IMR-90 (cell line): ENCODE results near the gene B3GAT2. TPM values are rescaled to one million over a fixed set of nuclear protein-coding genes. Genes with fewer than 3 reads are reported as not detected.
"Not testable (repeated sequence)": the region's sequence is repeated elsewhere in the genome, so short reads cannot be mapped to it uniquely, and the experiment has no call there.

Experiments
- ATAC-seq: fragments of 200-7000 bp; cut with Tn5 transposase; 2 replicates; pipeline ENCODE4 v1.9.1; 2020; ENCODE audit warnings: low read depth, mild to moderate bottlenecking, moderate library complexity
- BruUV-seq: library from RNA; stranded (reverse); fragments of 400-500 nt; replicated peaks from 2 replicates; lab custom pipeline; 2021; lab: Mats Ljungman, UMichigan
- CTCF ChIA-PET: fragments of 300-600 bp; formaldehyde crosslinking; extraction: SDS; loops from one replicate; lab custom pipeline; 2021; ENCODE audit warnings: antibody characterized with exemption; lab: Yijun Ruan, JAX
- POLR2A ChIA-PET: fragments of 300-600 bp; sonication (Branson Sonifier 250); formaldehyde crosslinking; loops from one replicate; lab custom pipeline; 2022; ENCODE audit warnings: antibody characterized with exemption; ENCODE audit not compliant: unreplicated experiment; lab: Charles Lee
- DNase-seq: peaks from one replicate; pipeline ENCODE4 v3.0.0; 2013
- H2AFZ ChIP-seq: replicated peaks from 2 replicates; pipeline ENCODE3; 2013; ENCODE audit warnings: low read length, mild to moderate bottlenecking; ENCODE audit not compliant: poor library complexity
- H2AK5ac ChIP-seq: 2 replicates; pipeline ENCODE4 v1.6.1; 2013; ENCODE audit warnings: low read depth, low read length, inconsistent platforms
- H2AK9ac ChIP-seq: replicated peaks from 2 replicates; pipeline ENCODE3; 2013; ENCODE audit warnings: mild to moderate bottlenecking, low read depth, low read length, moderate library complexity; ENCODE audit not compliant: poor library complexity
- H2BK120ac ChIP-seq: 2 replicates; pipeline ENCODE4 v1.6.1; 2013; ENCODE audit warnings: low read depth, low read length, inconsistent platforms
- H2BK15ac ChIP-seq: 3 replicates; pipeline ENCODE4 v1.6.1; 2013; ENCODE audit warnings: low read depth, low read length, inconsistent platforms
- H2BK20ac ChIP-seq: 2 replicates; pipeline ENCODE4 v1.6.1; 2013; ENCODE audit warnings: low read depth, mild to moderate bottlenecking, inconsistent platforms, low read length, moderate library complexity
- H2BK5ac ChIP-seq: 2 replicates; pipeline ENCODE4 v1.6.1; 2013; ENCODE audit warnings: mild to moderate bottlenecking, low read depth, low read length, inconsistent platforms; ENCODE audit not compliant: poor library complexity, severe bottlenecking
- H3K14ac ChIP-seq: replicated peaks from 2 replicates; pipeline ENCODE4 v1.6.1; 2013; ENCODE audit warnings: low read depth, low read length, inconsistent platforms
- H3K18ac ChIP-seq: 2 replicates; pipeline ENCODE4 v1.6.1; 2013; ENCODE audit warnings: low read depth, low read length, control low read depth
- H3K23ac ChIP-seq: 2 replicates; pipeline ENCODE4 v1.6.1; 2013; ENCODE audit warnings: low read depth, low read length, inconsistent platforms
- H3K27ac ChIP-seq: 2 replicates; pipeline ENCODE4 v1.5.1; 2013; ENCODE audit warnings: mild to moderate bottlenecking, control low read depth, low read length; ENCODE audit not compliant: insufficient read depth
- H3K27me3 ChIP-seq: 2 replicates; pipeline ENCODE4 v1.6.1; 2013; ENCODE audit warnings: low read length; ENCODE audit not compliant: control insufficient read depth, insufficient read depth
- H3K36me3 ChIP-seq: 2 replicates; pipeline ENCODE4 v1.6.1; 2013; ENCODE audit warnings: low read length, mixed read lengths; ENCODE audit not compliant: control insufficient read depth, insufficient read depth
- H3K4ac ChIP-seq: 2 replicates; pipeline ENCODE4 v1.6.1; 2013; ENCODE audit warnings: low read depth, low read length, inconsistent platforms
- H3K4me1 ChIP-seq: 2 replicates; pipeline ENCODE4 v1.6.1; 2013; ENCODE audit warnings: low read length, mixed read lengths; ENCODE audit not compliant: control insufficient read depth, insufficient read depth
- H3K4me2 ChIP-seq: 2 replicates; pipeline ENCODE4 v1.6.1; 2013; ENCODE audit warnings: low read depth, mild to moderate bottlenecking, control low read depth, low read length, moderate library complexity
- H3K4me3 ChIP-seq: 2 replicates; pipeline ENCODE4 v1.5.1; 2013; ENCODE audit warnings: low read depth, mild to moderate bottlenecking, control low read depth, low read length, moderate library complexity; ENCODE audit not compliant: insufficient read depth
- H3K56ac ChIP-seq: 2 replicates; pipeline ENCODE4 v1.6.1; 2013; ENCODE audit warnings: low read length, inconsistent platforms; ENCODE audit not compliant: insufficient read depth; ENCODE audit errors: extremely low read depth
- H3K79me1 ChIP-seq, 2 experiments: 2 replicates each; pipeline ENCODE4 v1.6.1; 2013; ENCODE audit warnings: low read length in 2 of 2, inconsistent platforms in 1 of 2, low read depth in 1 of 2
- H3K9ac ChIP-seq: 2 replicates; pipeline ENCODE4 v1.6.1; 2013; ENCODE audit warnings: low read depth, low read length, control low read depth
- H3K9me1 ChIP-seq: 2 replicates; pipeline ENCODE4 v1.6.1; 2013; ENCODE audit warnings: low read length, inconsistent platforms; ENCODE audit not compliant: insufficient read depth
- H3K9me3 ChIP-seq: 2 replicates; pipeline ENCODE4 v1.6.1; 2013; ENCODE audit warnings: low read length; ENCODE audit not compliant: control insufficient read depth, insufficient read depth
- H4K20me1 ChIP-seq: 2 replicates; pipeline ENCODE4 v1.6.1; 2013; ENCODE audit warnings: low read length, inconsistent platforms; ENCODE audit not compliant: insufficient read depth
- H4K5ac ChIP-seq: 2 replicates; pipeline ENCODE4 v1.6.1; 2013; ENCODE audit warnings: mild to moderate bottlenecking, low read depth, low read length, control low read depth
- H4K8ac ChIP-seq, 2 experiments: 2 replicates each; pipeline ENCODE4 v1.6.1; 2013; ENCODE audit warnings: low read depth in 2 of 2, low read length in 2 of 2, control low read depth in 1 of 2, inconsistent platforms in 1 of 2
- H4K91ac ChIP-seq: 2 replicates; pipeline ENCODE4 v1.6.1; 2013; ENCODE audit warnings: low read depth, low read length, inconsistent platforms; ENCODE audit not compliant: insufficient read depth
- WGBS, 2 experiments: methylation state at CpG; one replicate each; pipeline versions ENCODE4 v1.1.5 to v1.1.7; 2013; ENCODE audit warnings: missing lambda C conversion rate in 2 of 2; ENCODE audit not compliant: insufficient read length in 1 of 2; ENCODE audit errors: extremely low coverage in 2 of 2; 5-methylcytosine and 5-hydroxymethylcytosine counted together
- dilution Hi-C: fragments of 300-500 bp; cut with HindIII; formaldehyde crosslinking; loops from one replicate; pipeline ENCODE4 v1.14.3; 2018; ENCODE audit warnings: low sequenced_read_pairs; ENCODE audit not compliant: unreplicated experiment
- in situ Hi-C: fragments of 300-500 bp; cut with MboI; formaldehyde crosslinking; loops from 3 replicates; pipeline ENCODE4 v1.14.3; 2019; ENCODE audit warnings: low sequenced_read_pairs, inconsistent platforms, mixed read lengths
- intact Hi-C: fragments of 100-400 bp; cut with micrococcal nuclease; formaldehyde crosslinking; loops from 2 replicates; pipeline ENCODE4 v1.10.0; 2022
- polyA plus RNA-seq, 3 experiments: library from polyadenylated mRNA; depleted of rRNA; stranded (reverse); fragments of >200 nt; gene quantifications; 2 replicates each; pipeline ENCODE4 v1.2.3, GENCODE V29; 2012; ENCODE audit warnings: low replicate concordance in 1 of 3
- total RNA-seq: library from RNA; depleted of rRNA; stranded (reverse); fragments of >200 nt; gene quantifications from 2 replicates; pipeline ENCODE4 v1.2.3, GENCODE V29; 2012

Gene B3GAT2
- total and polyA plus RNA-seq, 2 of the 4 experiments (the other 2 are of a cell fraction): 0.02 TPM; not detected in 1

- H3K56ac ChIP-seq, H3K9ac ChIP-seq, H3K27me3 ChIP-seq, H2BK5ac ChIP-seq, H3K4me1 ChIP-seq, POLR2A ChIA-PET, H4K91ac ChIP-seq, H2BK120ac ChIP-seq, in situ Hi-C loops, DNase-seq, H2AK5ac ChIP-seq, H2AFZ ChIP-seq, H4K20me1 ChIP-seq, H2BK15ac ChIP-seq, intact Hi-C loops, H3K4ac ChIP-seq, H4K8ac ChIP-seq, H3K79me1 ChIP-seq, H3K14ac ChIP-seq, H3K23ac ChIP-seq, H3K4me3 ChIP-seq, H3K27ac ChIP-seq, H3K4me2 ChIP-seq, ATAC-seq, H3K9me1 ChIP-seq, BruUV-seq, H3K18ac ChIP-seq, dilution Hi-C loops, H4K5ac ChIP-seq, H2BK20ac ChIP-seq, CTCF ChIA-PET, H3K36me3 ChIP-seq, H3K9me3 ChIP-seq, H2AK9ac ChIP-seq: not testable (repeated sequence)
- no CpG with 5 or more reads among the region's 10 CpGs for WGBS, 2 experiments
Measured at GRCh38 chr6:70944321-70944720, 12.5 kb downstream of the B3GAT2 start.
